GM12878 (cell line): ENCODE data around the gene CCDC201. TPM values are rescaled to one million over a fixed set of nuclear protein-coding genes. Genes with fewer than 3 reads are reported as not detected.

Source experiments
- CTCF ChIP-seq, 3 experiments: IDR thresholded peaks in 2 of 3; conservative IDR thresholded peaks in 1 of 3; 2 replicates each; pipeline ENCODE4 v1.5.1; 2011; ENCODE audit warnings: low read depth in 3 of 3, low read length in 3 of 3, mild to moderate bottlenecking in 3 of 3, control low read depth in 2 of 3, moderate library complexity in 2 of 3, inconsistent platforms in 1 of 3, mixed read lengths in 1 of 3; ENCODE audit not compliant: control insufficient read depth in 2 of 3, insufficient read depth in 1 of 3; ENCODE audit errors: extremely low read depth in 1 of 3
- EZH2 ChIP-seq: IDR thresholded peaks from 2 replicates; pipeline ENCODE4 v1.6.1; 2012; ENCODE audit warnings: low read depth, mild to moderate bottlenecking, control low read depth, inconsistent platforms, low read length, borderline replicate concordance; ENCODE audit not compliant: control insufficient read depth
- HDAC6 ChIP-seq: fragments of 200-600 bp; sonication (generic); IDR thresholded peaks from one replicate; pipeline ENCODE4 v1.8.0; 2017; ENCODE audit warnings: antibody characterized with exemption; ENCODE audit not compliant: unreplicated experiment
- IKZF1 ChIP-seq: fragments of 450-650 bp; conservative IDR thresholded peaks from 2 replicates; pipeline ENCODE4 v1.6.1; 2017; ENCODE audit warnings: antibody characterized with exemption, mild to moderate bottlenecking
- IRF5 ChIP-seq: fragments of 450-650 bp; IDR thresholded peaks from 2 replicates; pipeline ENCODE4 v1.6.1; 2017; ENCODE audit warnings: borderline replicate concordance
- PML ChIP-seq: IDR thresholded peaks from 2 replicates; pipeline ENCODE4 v1.6.1; 2012; ENCODE audit warnings: low read length, inconsistent platforms
- POLR2AphosphoS5 ChIP-seq: IDR thresholded peaks from 2 replicates; pipeline ENCODE4 v1.6.1; 2011; ENCODE audit warnings: mild to moderate bottlenecking, low read length, inconsistent platforms
- RAD21 ChIP-seq: IDR thresholded peaks from 2 replicates; pipeline ENCODE4 v1.6.1; 2011; ENCODE audit warnings: mild to moderate bottlenecking, low read depth, low read length, moderate library complexity; ENCODE audit not compliant: insufficient read depth
- RCOR1 ChIP-seq: conservative IDR thresholded peaks from 2 replicates; pipeline ENCODE4 v1.6.1; 2012; ENCODE audit warnings: low read depth, low read length, improper control_type of control experiment
- RUNX3 ChIP-seq: IDR thresholded peaks from 2 replicates; pipeline ENCODE4 v1.6.1; 2012; ENCODE audit warnings: low read length, inconsistent platforms
- SMAD5 ChIP-seq: IDR thresholded peaks from 2 replicates; pipeline ENCODE4 v1.6.1; 2016; ENCODE audit warnings: antibody characterized with exemption, low read depth
- SMC3 ChIP-seq: IDR thresholded peaks from 2 replicates; pipeline ENCODE4 v1.6.1; 2011; ENCODE audit warnings: low read length, improper control_type of control experiment, borderline replicate concordance
- STAT3 ChIP-seq: IDR thresholded peaks from 2 replicates; pipeline ENCODE4 v1.6.1; 2011; ENCODE audit warnings: low read depth, low read length, improper control_type of control experiment
- USF2 ChIP-seq: IDR thresholded peaks from 2 replicates; pipeline ENCODE4 v1.6.1; 2011; ENCODE audit warnings: low read depth, low read length, improper control_type of control experiment, borderline replicate concordance
- ZBED1 ChIP-seq: IDR thresholded peaks from 2 replicates; pipeline ENCODE4 v1.6.1; 2016; ENCODE audit warnings: borderline replicate concordance
- ZBTB11 ChIP-seq: fragments of 450-650 bp; formaldehyde crosslinking; IDR thresholded peaks from 2 replicates; pipeline ENCODE4 v1.5.0; 2022; ENCODE audit warnings: mild to moderate bottlenecking, missing genetic modification characterization
- ZNF24 ChIP-seq: fragments of 450-650 bp; IDR thresholded peaks from 2 replicates; pipeline ENCODE4 v1.6.1; 2017; ENCODE audit warnings: antibody characterized with exemption, mild to moderate bottlenecking
- ZZZ3 ChIP-seq: IDR thresholded peaks from 2 replicates; pipeline ENCODE4 v1.6.1; 2011; ENCODE audit warnings: low read depth; ENCODE audit not compliant: control insufficient read depth, insufficient read length
- polyA plus RNA-seq, 11 experiments: library from polyadenylated mRNA; depleted of rRNA in 4 of 11; unstranded in 6 of 11; stranded (reverse) in 5 of 11; fragments of >200 nt; fragmentation: Nextera tagmentation in 4 of 11; fragmentation: Illumina TruSeq in 1 of 11; extraction: Ambion mirVana in 4 of 11; extraction: Trizol in 1 of 11; gene quantifications; 1 replicate in 1 of 11; 2 replicates in 10 of 11; pipeline versions ENCODE4 v1.2.1 to v1.2.3, GENCODE V29; 2011 to 2016; ENCODE audit warnings: inconsistent platforms in 2 of 11, missing spikeins in 2 of 11, low read depth in 1 of 11
- total RNA-seq, 4 experiments: library from RNA; depleted of rRNA in 3 of 4; stranded (reverse); fragments of >200 nt in 3 of 4; fragmentation: Illumina TruSeq in 1 of 4; extraction: Trizol in 1 of 4; gene quantifications; 2 replicates each; pipeline versions ENCODE4 v1.2.1 to v1.2.3, GENCODE V29; 2013 to 2021

CCDC201 gene
- total and polyA plus RNA-seq, 10 of the 15 experiments (the other 5 are each of a cell fraction or from before 2014, with no cell fraction given) = 0.10 TPM; not detected in 9

GRCh38 chr7:45921699-45922519 is 49.0 kb upstream of the CCDC201 start (continued):
- TF ChIP-seq ZBTB11 (CRISPR knock-in tag) (no peak), STAT3 (no peak), RUNX3 (no peak), IKZF1 (peak; percentile 58; the same call in 1 of the 2 replicates), IRF5 (no peak), RCOR1 (no peak), HDAC6 (peak; percentile 40), CTCF (IDR thresholded peaks at IDR 0.05 in 2 of 3, conservative IDR thresholded peaks at IDR 0.05 in 1 of 3; ENCODE audit: control insufficient read depth in 2 of 3, extremely low read depth in 1 of 3, insufficient read depth in 1 of 3, low read depth in 3 of 3, low read length in 3 of 3) (peak; percentile 45 to 76 (median 62)), EZH2 (0 out of 2 replicates have a peak, but pooled peaks have one; percentile 48), PML (no peak), SMAD5 (no peak), RAD21 (peak; percentile 81), USF2 (no peak), ZBED1 (no peak), ZZZ3 (no peak), ZNF24 (no peak), SMC3 (peak; percentile 59), POLR2AphosphoS5 (no peak)
- TF ChIP-seq, all 136 proteins: peak for 6
